ENCODE results near the gene SUPV3L1.
A peak's percentile ranks its signal among the peaks of the same experiment; 100 is the strongest.

The SUPV3L1 gene

DNA sequence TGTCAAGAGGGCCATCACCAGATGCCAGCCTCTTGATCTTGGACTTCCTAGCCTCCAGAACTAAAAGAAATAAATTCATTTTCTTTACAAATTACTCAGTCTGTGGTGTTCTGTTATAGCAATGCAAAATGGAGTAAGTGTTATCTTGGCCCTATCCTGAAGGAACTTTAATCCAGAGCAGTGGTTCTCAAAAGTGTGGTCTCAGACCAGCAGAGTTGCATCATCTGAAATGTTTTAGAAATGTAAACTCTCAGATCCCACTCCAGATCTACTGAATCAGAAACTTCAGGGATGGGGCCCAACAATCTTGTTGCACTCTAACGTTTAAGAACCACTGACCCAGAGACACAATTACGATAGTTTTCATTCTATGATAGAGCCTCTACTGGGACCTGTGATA is 3.2 kb upstream of the SUPV3L1 start:
- TF ChIP-seq CTCF (IDR thresholded peaks at IDR 0.05; ENCODE audit: insufficient read depth, low read depth, low read length, missing control alignments) = no peak
- H3K4me3 ChIP-seq (ENCODE audit: low read length) = no peak overlapping the region
- DNase-seq (ENCODE audit: low read depth) = no peak

GRCh38 chr10:69179089-69179742 is 818 bp upstream of the SUPV3L1 start:
- DNase-seq (ENCODE audit: low read depth) = no peak
- peak overlapping the region; percentile 99 for H3K4me3 ChIP-seq (ENCODE audit: low read length)
- TF ChIP-seq CTCF (IDR thresholded peaks at IDR 0.05; ENCODE audit: insufficient read depth, low read depth, low read length, missing control alignments) = no peak

- DNase-seq (ENCODE audit: low read depth) = peak; percentile 23
- H3K4me3 ChIP-seq (ENCODE audit: low read length) = peak overlapping the region; percentile 99
- TF ChIP-seq CTCF (IDR thresholded peaks at IDR 0.05; ENCODE audit: insufficient read depth, low read depth, low read length, missing control alignments) = no peak
These were observed 631 bp downstream of the SUPV3L1 start for GRCh38 chr10:69180525-69181204.

- TF ChIP-seq CTCF (IDR thresholded peaks at IDR 0.05; ENCODE audit: insufficient read depth, low read depth, low read length, missing control alignments) = no peak
- H3K4me3 ChIP-seq (ENCODE audit: low read length) = peak overlapping the region; percentile 99
These were observed 1.4 kb downstream of the SUPV3L1 start for GRCh38 chr10:69181433-69181832.

DNA sequence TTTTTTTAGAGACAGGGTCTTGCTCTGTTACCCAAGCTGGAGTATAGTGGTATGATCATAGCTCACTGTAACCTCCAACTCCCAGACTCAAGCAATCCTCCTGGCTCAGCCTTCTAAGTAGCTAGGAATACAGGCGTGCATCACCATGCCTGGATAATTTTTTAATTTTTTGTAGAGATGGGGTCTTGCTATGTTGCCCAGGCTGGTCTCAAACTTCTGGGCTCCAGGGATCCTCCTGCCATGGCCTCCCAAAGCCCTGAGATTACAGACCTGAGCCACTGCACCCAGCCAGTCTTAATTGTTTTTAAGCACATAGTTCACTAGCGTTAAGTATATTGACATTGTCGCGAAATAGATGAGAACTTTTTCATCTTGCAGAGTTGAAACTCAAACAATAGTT is 2.0 kb downstream of the SUPV3L1 start:
- DNase-seq (ENCODE audit: low read depth) = no peak
- no peak for TF ChIP-seq CTCF (IDR thresholded peaks at IDR 0.05; ENCODE audit: insufficient read depth, low read depth, low read length, missing control alignments)
- H3K4me3 ChIP-seq (ENCODE audit: low read length) = no peak overlapping the region

More at GRCh38 chr10:69181433-69181832, 1.4 kb downstream of the SUPV3L1 start:
- peak; percentile 52 for DNase-seq (ENCODE audit: low read depth)

DNA sequence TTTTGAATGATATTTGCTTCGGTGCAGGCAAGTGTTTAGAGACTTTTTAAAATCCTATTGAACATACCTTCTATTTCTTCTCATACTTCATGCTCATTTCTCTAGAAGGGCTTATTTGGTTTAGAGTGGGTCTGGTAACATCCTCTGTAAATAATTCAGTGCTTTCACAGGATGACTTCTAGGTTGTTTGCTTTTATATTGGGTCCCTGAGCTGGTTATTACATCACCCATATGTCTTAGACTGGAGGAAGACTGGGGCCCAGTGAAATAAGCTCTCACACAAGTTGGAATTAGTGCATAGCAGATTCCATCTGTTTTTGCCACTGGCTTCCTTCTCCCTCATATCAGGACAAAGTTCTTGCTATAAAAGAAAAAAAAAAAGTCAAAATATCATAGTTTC is 6.5 kb downstream of the SUPV3L1 start:
- TF ChIP-seq CTCF (IDR thresholded peaks at IDR 0.05; ENCODE audit: insufficient read depth, low read depth, low read length, missing control alignments) = no peak
- no peak overlapping the region for H3K4me3 ChIP-seq (ENCODE audit: low read length)
- DNase-seq (ENCODE audit: low read depth) = no peak

GRCh38 chr10:69201045-69201444 is 21.0 kb downstream of the SUPV3L1 start:
- H3K4me3 ChIP-seq (ENCODE audit: low read length) = no peak overlapping the region
- TF ChIP-seq CTCF (IDR thresholded peaks at IDR 0.05; ENCODE audit: insufficient read depth, low read depth, low read length, missing control alignments) = no peak
- no peak for DNase-seq (ENCODE audit: low read depth)
